Psoas muscle (tissue), 8 donors: ENCODE measurements around the gene GDF7. TPM values are rescaled to one million over a fixed set of nuclear protein-coding genes. Genes with fewer than 3 reads are reported as not detected.
A peak's percentile ranks its signal among the peaks of the same experiment; 100 is the strongest.

ENCODE experiments used
- ATAC-seq, 4 donors: fragments of 200-7000 bp; cut with Tn5 transposase; one replicate each; pipeline ENCODE4 v1.9.1; 2020; ENCODE audit warnings: moderate library complexity in 3 of 4, mild to moderate bottlenecking in 2 of 4
- DNase-seq, 2 donors: peaks; one replicate each; pipeline ENCODE4 v3.0.0-alpha.2; 2020
- H3K27ac ChIP-seq: fragments of 200-600 bp; one replicate; pipeline ENCODE4 v1.8.0; 2022
- H3K27me3 ChIP-seq, 3 donors: fragments of 200-600 bp in 1 of 3; one replicate each; pipeline versions ENCODE4 v1.6.1 to v1.8.0; 2013 to 2022; ENCODE audit warnings: low read length in 2 of 3, mild to moderate bottlenecking in 2 of 3, moderate library complexity in 1 of 3; ENCODE audit not compliant: insufficient read depth in 3 of 3
- H3K36me3 ChIP-seq, 2 donors: fragments of 200-600 bp in 1 of 2; one replicate each; pipeline versions ENCODE4 v1.6.1 to v1.8.0; 2013 to 2022; ENCODE audit warnings: low read depth in 1 of 2, mild to moderate bottlenecking in 1 of 2, moderate library complexity in 1 of 2; ENCODE audit not compliant: insufficient read depth in 1 of 2
- H3K4me1 ChIP-seq: fragments of 200-600 bp; one replicate; pipeline ENCODE4 v1.8.0; 2022
- H3K4me3 ChIP-seq: fragments of 200-600 bp; one replicate; pipeline ENCODE4 v1.8.0; 2022; ENCODE audit warnings: mild to moderate bottlenecking
- H3K9me3 ChIP-seq: fragments of 200-600 bp; one replicate; pipeline ENCODE4 v1.8.0; 2022
- CTCF ChIP-seq: fragments of 200-600 bp; IDR thresholded peaks from one replicate; pipeline ENCODE4 v1.8.0; 2022; ENCODE audit warnings: antibody characterized with exemption
- WGBS, 3 donors: extraction: QIAGEN DNeasy Blood & Tissue Kit; methylation state at CpG; one replicate each; pipeline versions ENCODE4 v1.1.6 to v1.1.7; 2013; 5-methylcytosine and 5-hydroxymethylcytosine counted together
- intact Hi-C, 2 donors: fragments of 100-400 bp; cut with DNase I; formaldehyde crosslinking; loops; one replicate each; pipeline versions ENCODE4 v1.11.0 to v1.14.2; 2022
- polyA plus RNA-seq, 3 donors: library from polyadenylated mRNA; stranded (reverse); fragments of 200-250 nt; gene quantifications; one replicate each; pipeline ENCODE4 v1.2.3, GENCODE V29; 2013
- total RNA-seq, 4 donors: library from RNA; stranded (reverse); fragmentation: NEBNext Ultra II Directional in 2 of 4; extraction: Animal tissue kit (Norgen Biotek cat#: 25700) in 2 of 4; gene quantifications; one replicate each; pipeline versions ENCODE4 v1.2.1 to v1.2.4, GENCODE V29; 2021 to 2023
- donor health status: healthy with polysubstance abuse.
- donor health status: DM: no; HTN: no; CAD: no; lungs with moderate emphysema.
- donor health status: Bipolar disorder and iron deficiency.
- donor health status: healthy.
- donor health status: DM: yes; HTN: yes; CAD: no.
- donor health status: DM: no; HTN: no; CAD: no.
- donor health status: DM: no; HTN: no; CAD: no.
- donor health status: DM: yes; HTN: yes; CAD: no.

The GDF7 gene
- total and polyA plus RNA-seq, 7 donors = 0.03 to 0.94 (median 0.04) TPM

GRCh38 chr2:20633794-20634506, 33.0 kb upstream of the GDF7 start:
- H3K9me3 ChIP-seq = no peaks in the 10 kb centered on the region
- DNase-seq = peak in 1 of 2 donors; percentile 66
- no peak for TF ChIP-seq CTCF
- H3K4me1 ChIP-seq = peaks cover 20% of the 10 kb centered on the region
- peak; percentile 41 to 73 (median 44) for ATAC-seq
- H3K36me3 ChIP-seq = peaks cover 0 to 20% of the 10 kb centered on the region in 2 donors
- H3K27me3 ChIP-seq = no peaks in the 10 kb centered on the region
- H3K27ac ChIP-seq = peak overlapping the region; percentile 21
- 62 to 66% (median 66%) methylated on average over 18 of the region's 18 CpGs for WGBS, 3 donors
- intact Hi-C loops = loop anchor here in 1 of 2 donors (2.0 kb wide), 1 partner anchor 193 kb away; no protein-coding TSS in a partner anchor
- no peak overlapping the region for H3K4me3 ChIP-seq

- Histone ChIP-seq H3K27ac (peak overlapping the region; percentile 21), H3K4me3 (no peak overlapping the region), H3K27me3 (no peaks in the 10 kb centered on the region), H3K4me1 (peaks cover 20% of the 10 kb centered on the region), H3K36me3 (peaks cover 0 to 27% of the 10 kb centered on the region in 2 donors), H3K9me3 (no peaks in the 10 kb centered on the region)
- 70 to 83% (median 73%) methylated on average over 9 of the region's 9 CpGs for WGBS, 3 donors
- DNase-seq = no peak
- no peak for ATAC-seq
- intact Hi-C loops = loop anchor here in 1 of 2 donors (2.0 kb wide), 1 partner anchor 194 kb away; no protein-coding TSS in a partner anchor
- no peak for TF ChIP-seq CTCF
These were observed 32.3 kb upstream of the GDF7 start for GRCh38 chr2:20634507-20635112.

GRCh38 chr2:20635113-20635510, 31.8 kb upstream of the GDF7 start:
- no peak for TF ChIP-seq CTCF
- Histone ChIP-seq H3K4me3 (no peak overlapping the region), H3K9me3 (no peaks in the 10 kb centered on the region), H3K27me3 (no peaks in the 10 kb centered on the region), H3K4me1 (peaks cover 20% of the 10 kb centered on the region), H3K36me3 (peaks cover 0 to 32% of the 10 kb centered on the region in 2 donors), H3K27ac (no peak overlapping the region)
- ATAC-seq (no peak), DNase-seq (peak in 1 of 2 donors; percentile 18)
- WGBS, 3 donors = 76 to 86% (median 78%) methylated on average over 5 of the region's 5 CpGs
- intact Hi-C loops = loop anchor here in 1 of 2 donors (2.0 kb wide), 1 partner anchor 194 kb away; no protein-coding TSS in a partner anchor

GRCh38 chr2:20635675-20636584, 31.0 kb upstream of the GDF7 start:
- Histone ChIP-seq H3K27ac (no peak overlapping the region), H3K36me3 (peaks cover 0 to 40% of the 10 kb centered on the region in 2 donors), H3K4me1 (peaks cover 20% of the 10 kb centered on the region), H3K9me3 (no peaks in the 10 kb centered on the region), H3K4me3 (no peak overlapping the region), H3K27me3 (no peaks in the 10 kb centered on the region)
- peak; percentile 87 to 92 for DNase-seq
- intact Hi-C loops = loop anchor here (1.0 to 2.0 kb wide), 2 partner anchors 193 to 195 kb away; no protein-coding TSS in a partner anchor
- ATAC-seq = peak; percentile 89 to 98 (median 93)
- WGBS, 3 donors = 33 to 39% (median 37%) methylated on average over 32 of the region's 32 CpGs
- TF ChIP-seq CTCF = peak; percentile 98
